Body of pancreas (tissue), 4 donors: ENCODE results near the gene LPCAT3.

Experiments
- POLR2A ChIP-seq, 3 donors: fragments of 450-650 bp; IDR thresholded peaks; one replicate each; pipeline ENCODE4 v1.6.1; 2016; ENCODE audit warnings: antibody characterized with exemption in 3 of 3, mild to moderate bottlenecking in 2 of 3
- TF ChIP-seq, protein P1 (sequence below), 7 experiments: fragments of 450-650 bp in 4 of 7; fragments of 200-600 bp in 3 of 7; sonication (generic) in 3 of 7; IDR thresholded peaks; one replicate each; pipeline ENCODE4 v1.5.1; 2016 to 2019; ENCODE audit warnings: antibody characterized with exemption in 7 of 7

- TF ChIP-seq, protein P1, sequence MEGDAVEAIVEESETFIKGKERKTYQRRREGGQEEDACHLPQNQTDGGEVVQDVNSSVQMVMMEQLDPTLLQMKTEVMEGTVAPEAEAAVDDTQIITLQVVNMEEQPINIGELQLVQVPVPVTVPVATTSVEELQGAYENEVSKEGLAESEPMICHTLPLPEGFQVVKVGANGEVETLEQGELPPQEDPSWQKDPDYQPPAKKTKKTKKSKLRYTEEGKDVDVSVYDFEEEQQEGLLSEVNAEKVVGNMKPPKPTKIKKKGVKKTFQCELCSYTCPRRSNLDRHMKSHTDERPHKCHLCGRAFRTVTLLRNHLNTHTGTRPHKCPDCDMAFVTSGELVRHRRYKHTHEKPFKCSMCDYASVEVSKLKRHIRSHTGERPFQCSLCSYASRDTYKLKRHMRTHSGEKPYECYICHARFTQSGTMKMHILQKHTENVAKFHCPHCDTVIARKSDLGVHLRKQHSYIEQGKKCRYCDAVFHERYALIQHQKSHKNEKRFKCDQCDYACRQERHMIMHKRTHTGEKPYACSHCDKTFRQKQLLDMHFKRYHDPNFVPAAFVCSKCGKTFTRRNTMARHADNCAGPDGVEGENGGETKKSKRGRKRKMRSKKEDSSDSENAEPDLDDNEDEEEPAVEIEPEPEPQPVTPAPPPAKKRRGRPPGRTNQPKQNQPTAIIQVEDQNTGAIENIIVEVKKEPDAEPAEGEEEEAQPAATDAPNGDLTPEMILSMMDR (IDR thresholded peaks at IDR 0.05), result no peak
- peak; percentile 19 to 61 (median 61) for TF ChIP-seq POLR2A (IDR thresholded peaks at IDR 0.05)
These were observed 90.8 kb downstream of the LPCAT3 start, which contains the start of gene ATN1 for GRCh38 chr12:6927379-6928021.
